Parathyroid adenoma (tissue), 2 donors: ENCODE measurements around the gene SUMO4.

Source experiments
- H2AFZ ChIP-seq: fragments of 300-600 bp; sonication (generic); one replicate; pipeline ENCODE4 v1.7.0; 2017; ENCODE audit warnings: antibody characterized with exemption, mild to moderate bottlenecking
- H3K27ac ChIP-seq: fragments of 300-600 bp; sonication (generic); one replicate; pipeline ENCODE4 v1.7.0; 2017
- H3K27me3 ChIP-seq: fragments of 300-600 bp; sonication (generic); one replicate; pipeline ENCODE4 v1.7.0; 2017; ENCODE audit warnings: low read length; ENCODE audit not compliant: control insufficient read depth, insufficient read depth
- H3K36me3 ChIP-seq: fragments of 300-600 bp; sonication (generic); one replicate; pipeline ENCODE4 v1.7.0; 2017; ENCODE audit warnings: low read length; ENCODE audit not compliant: control insufficient read depth, insufficient read depth
- H3K4me1 ChIP-seq: fragments of 300-600 bp; sonication (generic); one replicate; pipeline ENCODE4 v1.7.0; 2017; ENCODE audit warnings: control low read depth
- H3K4me2 ChIP-seq: fragments of 300-600 bp; sonication (generic); one replicate; pipeline ENCODE4 v1.7.0; 2017; ENCODE audit warnings: low read length
- H3K4me3 ChIP-seq: fragments of 300-600 bp; sonication (generic); one replicate; pipeline ENCODE4 v1.7.0; 2017; ENCODE audit warnings: low read depth, low read length
- H3K79me2 ChIP-seq: fragments of 300-600 bp; sonication (generic); one replicate; pipeline ENCODE4 v1.7.0; 2017; ENCODE audit warnings: control low read depth
- H3K9ac ChIP-seq: fragments of 300-600 bp; sonication (generic); one replicate; pipeline ENCODE4 v1.7.0; 2017; ENCODE audit warnings: mild to moderate bottlenecking
- H3K9me3 ChIP-seq: fragments of 300-600 bp; sonication (generic); one replicate; pipeline ENCODE4 v1.7.0; 2017; ENCODE audit warnings: low read length; ENCODE audit not compliant: control insufficient read depth
- TF ChIP-seq, protein P1 (sequence below): fragments of 300-600 bp; sonication (generic); IDR thresholded peaks from one replicate; pipeline ENCODE4 v1.7.0; 2017; ENCODE audit warnings: antibody characterized with exemption, mild to moderate bottlenecking
- donor health status: primary hyperparathyroidism.

SUMO4 gene

DNA sequence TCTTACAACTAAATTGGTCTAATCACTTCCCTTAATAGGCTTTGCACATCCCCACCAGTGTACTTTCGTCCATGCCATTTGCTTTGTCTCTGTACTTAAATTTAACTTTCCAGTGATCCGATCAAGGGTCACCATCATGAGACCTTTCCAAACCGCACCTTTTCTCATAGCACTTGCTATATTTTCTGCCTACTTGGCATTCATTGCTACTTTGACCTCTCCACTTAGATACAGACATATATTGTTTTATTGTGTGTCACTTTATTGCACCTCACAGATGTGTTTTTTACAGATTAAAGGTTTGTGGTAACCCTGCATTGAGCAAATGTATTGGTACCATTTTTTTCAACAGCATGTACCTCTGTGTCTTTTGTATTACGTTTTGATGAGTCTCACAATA, 14.8 kb downstream of the SUMO4 start:
- Histone ChIP-seq H2AFZ (no peak overlapping the region), H3K36me3 (no peaks in the 10 kb centered on the region), H3K79me2 (no peaks in the 10 kb centered on the region), H3K27me3 (no peaks in the 10 kb centered on the region), H3K9ac (no peak overlapping the region), H3K9me3 (no peaks in the 10 kb centered on the region), H3K4me3 (no peak overlapping the region), H3K27ac (no peak overlapping the region), H3K4me2 (no peak overlapping the region), H3K4me1 (no peaks in the 10 kb centered on the region)
- TF ChIP-seq, protein P1, sequence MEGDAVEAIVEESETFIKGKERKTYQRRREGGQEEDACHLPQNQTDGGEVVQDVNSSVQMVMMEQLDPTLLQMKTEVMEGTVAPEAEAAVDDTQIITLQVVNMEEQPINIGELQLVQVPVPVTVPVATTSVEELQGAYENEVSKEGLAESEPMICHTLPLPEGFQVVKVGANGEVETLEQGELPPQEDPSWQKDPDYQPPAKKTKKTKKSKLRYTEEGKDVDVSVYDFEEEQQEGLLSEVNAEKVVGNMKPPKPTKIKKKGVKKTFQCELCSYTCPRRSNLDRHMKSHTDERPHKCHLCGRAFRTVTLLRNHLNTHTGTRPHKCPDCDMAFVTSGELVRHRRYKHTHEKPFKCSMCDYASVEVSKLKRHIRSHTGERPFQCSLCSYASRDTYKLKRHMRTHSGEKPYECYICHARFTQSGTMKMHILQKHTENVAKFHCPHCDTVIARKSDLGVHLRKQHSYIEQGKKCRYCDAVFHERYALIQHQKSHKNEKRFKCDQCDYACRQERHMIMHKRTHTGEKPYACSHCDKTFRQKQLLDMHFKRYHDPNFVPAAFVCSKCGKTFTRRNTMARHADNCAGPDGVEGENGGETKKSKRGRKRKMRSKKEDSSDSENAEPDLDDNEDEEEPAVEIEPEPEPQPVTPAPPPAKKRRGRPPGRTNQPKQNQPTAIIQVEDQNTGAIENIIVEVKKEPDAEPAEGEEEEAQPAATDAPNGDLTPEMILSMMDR, result no peak

DNA sequence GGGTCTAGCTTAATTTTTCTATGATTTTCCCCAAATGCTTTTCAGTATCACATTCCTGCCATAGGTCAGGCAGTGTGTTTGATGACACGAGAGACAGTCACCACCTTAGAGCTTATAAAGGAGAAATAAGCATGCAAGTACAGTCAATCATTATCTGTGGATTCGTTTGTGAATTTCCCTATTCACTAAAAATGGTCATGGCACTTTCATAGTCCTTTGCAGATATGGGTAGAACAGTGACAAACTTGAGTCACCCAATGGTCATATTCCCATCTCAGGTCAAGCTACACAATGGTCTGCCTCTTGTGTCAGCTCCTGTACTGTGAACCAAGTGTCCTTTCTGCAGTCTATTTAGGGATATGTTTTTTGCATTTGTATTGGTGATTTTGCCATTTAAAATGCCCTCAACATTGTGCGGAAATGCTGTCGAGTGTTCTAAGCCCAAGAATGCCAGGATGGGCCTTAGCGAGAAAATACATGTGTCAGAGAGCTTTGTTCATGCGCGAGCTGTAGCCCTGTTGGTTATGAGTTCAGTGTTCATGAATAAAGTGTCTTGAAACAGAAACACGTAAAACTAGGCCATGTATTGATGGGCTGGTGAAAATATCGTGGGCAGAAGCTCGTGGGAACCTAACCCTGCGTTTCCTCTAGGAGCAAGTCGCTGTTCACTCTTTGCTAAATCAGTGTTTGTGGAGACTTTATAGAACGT, 19.8 kb downstream of the SUMO4 start:
- H3K36me3 ChIP-seq, result no peaks in the 10 kb centered on the region
- H3K4me3 ChIP-seq, result no peak overlapping the region
- H3K4me1 ChIP-seq, result peaks cover 8% of the 10 kb centered on the region
- H3K9ac ChIP-seq, result no peak overlapping the region
- H3K27me3 ChIP-seq, result no peaks in the 10 kb centered on the region
- H3K79me2 ChIP-seq, result no peaks in the 10 kb centered on the region
- H3K4me2 ChIP-seq, result no peak overlapping the region
- no peak overlapping the region for H3K27ac ChIP-seq
- no peaks in the 10 kb centered on the region for H3K9me3 ChIP-seq
- no peak overlapping the region for H2AFZ ChIP-seq
- TF ChIP-seq, protein P1, result no peak

DNA sequence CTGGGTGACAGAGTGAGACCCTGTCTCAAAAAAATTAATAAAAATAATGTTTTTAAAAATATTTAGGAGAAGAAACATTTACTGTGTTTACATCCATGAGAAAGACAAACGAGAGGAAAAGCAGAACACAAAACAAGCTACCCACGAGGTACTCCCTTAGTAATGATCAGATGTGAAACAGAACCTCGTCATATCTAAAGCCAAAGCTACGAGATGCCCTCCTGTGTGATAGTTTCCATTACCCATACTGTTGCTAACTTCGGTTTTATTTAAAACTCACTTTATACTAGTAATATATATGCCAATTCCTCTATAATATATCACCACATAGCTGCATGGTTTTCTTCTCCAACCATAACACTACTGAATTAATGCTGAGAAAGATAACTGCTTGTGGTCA, 21.1 kb downstream of the SUMO4 start:
- no peaks in the 10 kb centered on the region for H3K79me2 ChIP-seq
- H3K9ac ChIP-seq, result no peak overlapping the region
- no peak overlapping the region for H3K4me3 ChIP-seq
- H3K36me3 ChIP-seq, result no peaks in the 10 kb centered on the region
- no peaks in the 10 kb centered on the region for H3K9me3 ChIP-seq
- H3K27ac ChIP-seq, result no peak overlapping the region
- H3K4me2 ChIP-seq, result no peak overlapping the region
- no peaks in the 10 kb centered on the region for H3K27me3 ChIP-seq
- H3K4me1 ChIP-seq, result peaks cover 8% of the 10 kb centered on the region
- TF ChIP-seq, protein P1, result no peak
- no peak overlapping the region for H2AFZ ChIP-seq

DNA sequence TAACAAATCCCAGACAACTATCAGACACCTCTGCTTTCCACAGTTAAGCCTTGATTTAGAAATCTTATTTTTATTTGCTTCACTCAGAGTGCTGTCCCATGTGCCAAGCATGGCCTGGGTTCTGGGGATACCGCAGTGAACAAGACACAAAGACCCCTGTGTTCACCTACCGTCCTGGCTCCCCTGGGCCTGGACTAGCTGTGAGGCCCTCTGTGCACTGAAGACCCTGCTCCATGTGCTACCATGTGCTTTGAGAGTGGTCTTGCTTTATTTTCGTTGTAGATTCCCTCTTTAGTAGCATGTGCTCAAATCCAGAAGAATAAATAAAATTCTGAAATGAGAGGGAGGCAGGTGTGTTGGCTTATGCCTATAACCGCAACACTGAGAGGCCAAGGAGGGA, 22.5 kb downstream of the SUMO4 start:
- TF ChIP-seq, protein P1, result no peak
- Histone ChIP-seq H3K36me3 (no peaks in the 10 kb centered on the region), H3K27me3 (no peaks in the 10 kb centered on the region), H3K9me3 (no peaks in the 10 kb centered on the region), H3K9ac (no peak overlapping the region), H3K79me2 (no peaks in the 10 kb centered on the region), H3K27ac (no peak overlapping the region), H3K4me2 (no peak overlapping the region), H2AFZ (no peak overlapping the region), H3K4me1 (peaks cover 8% of the 10 kb centered on the region), H3K4me3 (no peak overlapping the region)

DNA sequence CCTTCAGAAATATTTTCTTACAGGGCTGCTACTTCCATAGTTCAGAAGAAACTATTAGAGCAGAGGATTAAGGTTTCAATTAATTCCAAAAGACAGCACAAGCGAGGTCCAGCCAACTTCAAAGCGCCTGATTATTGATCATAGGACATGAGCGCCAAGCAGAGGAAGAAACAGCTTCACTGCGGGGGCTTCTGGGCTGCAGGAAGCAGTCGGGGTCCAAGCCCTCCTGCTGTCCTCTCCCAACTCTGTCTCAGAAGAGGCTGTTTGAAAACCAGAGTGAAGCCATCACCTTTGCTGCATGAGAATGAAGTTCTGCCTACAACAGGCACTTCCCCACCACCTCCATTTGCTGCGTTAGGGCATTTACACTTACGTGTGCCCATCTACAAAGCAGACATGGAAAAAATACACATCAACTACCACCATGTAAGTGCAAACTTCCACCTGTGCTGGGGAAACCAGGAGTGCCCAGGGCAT, 23.9 kb downstream of the SUMO4 start:
- H3K4me1 ChIP-seq, result peaks cover 8% of the 10 kb centered on the region

More for the DNA sequence above, 23.9 kb downstream of the SUMO4 start:
- peak overlapping the region; percentile 42 for H3K27ac ChIP-seq
- no peaks in the 10 kb centered on the region for H3K79me2 ChIP-seq
- TF ChIP-seq, protein P1, result no peak
- H3K9ac ChIP-seq, result no peak overlapping the region
- no peaks in the 10 kb centered on the region for H3K27me3 ChIP-seq
- H2AFZ ChIP-seq, result peak overlapping the region; percentile 79
- peak overlapping the region; percentile 40 for H3K4me3 ChIP-seq
- H3K4me2 ChIP-seq, result peak overlapping the region; percentile 55
- no peaks in the 10 kb centered on the region for H3K9me3 ChIP-seq
- H3K36me3 ChIP-seq, result no peaks in the 10 kb centered on the region
